ENCODE measurements around the gene GRN. TPM values are rescaled to one million over a fixed set of nuclear protein-coding genes. Genes with fewer than 3 reads are reported as not detected.

Gene GRN
- total and polyA plus RNA-seq, 2 of the 8 experiments (the other 6 are each of a cell fraction or from before 2014, with no cell fraction given), result 108 to 387 TPM

DNA sequence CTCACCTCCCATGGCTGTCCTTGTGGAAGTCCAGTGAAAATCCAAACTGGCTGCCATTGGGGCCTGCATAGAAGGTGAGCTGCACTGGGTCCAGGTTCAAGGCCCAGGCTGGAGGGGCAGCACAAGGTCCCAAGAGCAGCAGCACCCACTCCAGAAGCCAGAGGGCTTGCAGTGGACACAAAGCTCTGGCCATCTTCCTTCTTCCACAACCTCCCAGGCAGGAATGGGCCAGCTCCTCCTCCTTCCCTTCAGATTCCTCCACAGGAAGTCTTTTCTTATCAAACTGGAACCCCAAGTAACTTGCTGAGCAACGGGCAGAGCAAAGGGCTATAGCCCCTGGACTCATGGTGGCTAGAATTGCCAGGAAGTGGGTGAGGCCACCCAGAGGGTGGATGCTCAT lies 44.2 kb downstream of the GRN start, which contains the start of gene ITGA2B (continued):
- TF ChIP-seq CTBP2 (IDR thresholded peaks at IDR 0.05; ENCODE audit: borderline replicate concordance, insufficient read depth, insufficient read length, low read length), result no peak
- no peak for TF ChIP-seq CHD7 (IDR thresholded peaks at IDR 0.05; ENCODE audit: insufficient replicate concordance, low read length)
- TF ChIP-seq NRF1 (IDR thresholded peaks at IDR 0.05; ENCODE audit: low read depth, low read length), result no peak
- no peak for TF ChIP-seq NANOG (IDR thresholded peaks at IDR 0.05; ENCODE audit: insufficient read depth, low read depth, low read length, poor library complexity, severe bottlenecking)
- no peak for TF ChIP-seq SRF (IDR thresholded peaks at IDR 0.05; ENCODE audit: low read depth, low read length)
